H1 (cell line): ENCODE measurements around the gene ZWILCH. TPM values are rescaled to one million over a fixed set of nuclear protein-coding genes. Genes with fewer than 3 reads are reported as not detected.

ENCODE experiments used
- SIX5 ChIP-seq: IDR thresholded peaks from 2 replicates; pipeline ENCODE4 v1.6.1; 2011; ENCODE audit warnings: mild to moderate bottlenecking, low read depth, low read length
- polyA plus RNA-seq, 7 experiments: library from polyadenylated mRNA; depleted of rRNA in 3 of 7; stranded (reverse) in 5 of 7; unstranded in 2 of 7; fragments of >200 nt in 5 of 7; fragments of 200-250 nt in 2 of 7; gene quantifications; 1 replicate in 5 of 7; 2 replicates in 1 of 7; 4 replicates in 1 of 7; pipeline versions ENCODE4 v1.2.1 to v1.2.3, GENCODE V29; 2011 to 2013; ENCODE audit warnings: missing spikeins in 2 of 7, mixed read lengths in 2 of 7
- total RNA-seq: library from RNA; stranded (reverse); fragmentation: NEBNext Ultra II Directional; extraction: Animal tissue kit (Norgen Biotek cat#: 25700); gene quantifications from 2 replicates; pipeline ENCODE4 v1.2.1, GENCODE V29; 2021
- TF ChIP-seq, protein P1 (sequence below): fragments of 300-600 bp; sonication (generic); IDR thresholded peaks from 2 replicates; pipeline ENCODE4 v1.7.1; 2012; ENCODE audit warnings: low read length, moderate library complexity, mild to moderate bottlenecking, inconsistent platforms; ENCODE audit not compliant: insufficient replicate concordance

The ZWILCH gene
- total and polyA plus RNA-seq, 2 of the 8 experiments (the other 6 are each of a cell fraction or from before 2014, with no cell fraction given): 18.1 to 61.5 TPM

DNA sequence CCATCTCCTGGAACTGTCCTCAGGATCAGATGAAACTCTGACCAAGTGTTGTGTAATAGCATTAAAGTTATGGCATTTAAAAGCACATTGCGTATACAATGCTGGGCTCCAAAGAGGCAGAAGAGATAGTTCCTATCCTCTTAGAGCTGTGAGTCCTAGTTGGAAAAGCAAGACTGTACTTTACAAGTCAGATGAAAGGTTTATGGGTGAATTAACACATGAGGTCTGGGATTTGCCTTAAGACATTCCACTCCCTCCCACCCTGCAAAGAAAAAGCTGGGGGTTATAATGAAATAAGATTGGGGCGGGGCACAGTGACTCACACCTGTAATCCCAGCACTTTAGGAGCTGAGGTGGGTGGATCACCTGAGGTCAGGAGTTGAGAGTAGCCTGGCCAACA, 43.2 kb upstream of the ZWILCH start (continued):
- TF ChIP-seq, protein P1, sequence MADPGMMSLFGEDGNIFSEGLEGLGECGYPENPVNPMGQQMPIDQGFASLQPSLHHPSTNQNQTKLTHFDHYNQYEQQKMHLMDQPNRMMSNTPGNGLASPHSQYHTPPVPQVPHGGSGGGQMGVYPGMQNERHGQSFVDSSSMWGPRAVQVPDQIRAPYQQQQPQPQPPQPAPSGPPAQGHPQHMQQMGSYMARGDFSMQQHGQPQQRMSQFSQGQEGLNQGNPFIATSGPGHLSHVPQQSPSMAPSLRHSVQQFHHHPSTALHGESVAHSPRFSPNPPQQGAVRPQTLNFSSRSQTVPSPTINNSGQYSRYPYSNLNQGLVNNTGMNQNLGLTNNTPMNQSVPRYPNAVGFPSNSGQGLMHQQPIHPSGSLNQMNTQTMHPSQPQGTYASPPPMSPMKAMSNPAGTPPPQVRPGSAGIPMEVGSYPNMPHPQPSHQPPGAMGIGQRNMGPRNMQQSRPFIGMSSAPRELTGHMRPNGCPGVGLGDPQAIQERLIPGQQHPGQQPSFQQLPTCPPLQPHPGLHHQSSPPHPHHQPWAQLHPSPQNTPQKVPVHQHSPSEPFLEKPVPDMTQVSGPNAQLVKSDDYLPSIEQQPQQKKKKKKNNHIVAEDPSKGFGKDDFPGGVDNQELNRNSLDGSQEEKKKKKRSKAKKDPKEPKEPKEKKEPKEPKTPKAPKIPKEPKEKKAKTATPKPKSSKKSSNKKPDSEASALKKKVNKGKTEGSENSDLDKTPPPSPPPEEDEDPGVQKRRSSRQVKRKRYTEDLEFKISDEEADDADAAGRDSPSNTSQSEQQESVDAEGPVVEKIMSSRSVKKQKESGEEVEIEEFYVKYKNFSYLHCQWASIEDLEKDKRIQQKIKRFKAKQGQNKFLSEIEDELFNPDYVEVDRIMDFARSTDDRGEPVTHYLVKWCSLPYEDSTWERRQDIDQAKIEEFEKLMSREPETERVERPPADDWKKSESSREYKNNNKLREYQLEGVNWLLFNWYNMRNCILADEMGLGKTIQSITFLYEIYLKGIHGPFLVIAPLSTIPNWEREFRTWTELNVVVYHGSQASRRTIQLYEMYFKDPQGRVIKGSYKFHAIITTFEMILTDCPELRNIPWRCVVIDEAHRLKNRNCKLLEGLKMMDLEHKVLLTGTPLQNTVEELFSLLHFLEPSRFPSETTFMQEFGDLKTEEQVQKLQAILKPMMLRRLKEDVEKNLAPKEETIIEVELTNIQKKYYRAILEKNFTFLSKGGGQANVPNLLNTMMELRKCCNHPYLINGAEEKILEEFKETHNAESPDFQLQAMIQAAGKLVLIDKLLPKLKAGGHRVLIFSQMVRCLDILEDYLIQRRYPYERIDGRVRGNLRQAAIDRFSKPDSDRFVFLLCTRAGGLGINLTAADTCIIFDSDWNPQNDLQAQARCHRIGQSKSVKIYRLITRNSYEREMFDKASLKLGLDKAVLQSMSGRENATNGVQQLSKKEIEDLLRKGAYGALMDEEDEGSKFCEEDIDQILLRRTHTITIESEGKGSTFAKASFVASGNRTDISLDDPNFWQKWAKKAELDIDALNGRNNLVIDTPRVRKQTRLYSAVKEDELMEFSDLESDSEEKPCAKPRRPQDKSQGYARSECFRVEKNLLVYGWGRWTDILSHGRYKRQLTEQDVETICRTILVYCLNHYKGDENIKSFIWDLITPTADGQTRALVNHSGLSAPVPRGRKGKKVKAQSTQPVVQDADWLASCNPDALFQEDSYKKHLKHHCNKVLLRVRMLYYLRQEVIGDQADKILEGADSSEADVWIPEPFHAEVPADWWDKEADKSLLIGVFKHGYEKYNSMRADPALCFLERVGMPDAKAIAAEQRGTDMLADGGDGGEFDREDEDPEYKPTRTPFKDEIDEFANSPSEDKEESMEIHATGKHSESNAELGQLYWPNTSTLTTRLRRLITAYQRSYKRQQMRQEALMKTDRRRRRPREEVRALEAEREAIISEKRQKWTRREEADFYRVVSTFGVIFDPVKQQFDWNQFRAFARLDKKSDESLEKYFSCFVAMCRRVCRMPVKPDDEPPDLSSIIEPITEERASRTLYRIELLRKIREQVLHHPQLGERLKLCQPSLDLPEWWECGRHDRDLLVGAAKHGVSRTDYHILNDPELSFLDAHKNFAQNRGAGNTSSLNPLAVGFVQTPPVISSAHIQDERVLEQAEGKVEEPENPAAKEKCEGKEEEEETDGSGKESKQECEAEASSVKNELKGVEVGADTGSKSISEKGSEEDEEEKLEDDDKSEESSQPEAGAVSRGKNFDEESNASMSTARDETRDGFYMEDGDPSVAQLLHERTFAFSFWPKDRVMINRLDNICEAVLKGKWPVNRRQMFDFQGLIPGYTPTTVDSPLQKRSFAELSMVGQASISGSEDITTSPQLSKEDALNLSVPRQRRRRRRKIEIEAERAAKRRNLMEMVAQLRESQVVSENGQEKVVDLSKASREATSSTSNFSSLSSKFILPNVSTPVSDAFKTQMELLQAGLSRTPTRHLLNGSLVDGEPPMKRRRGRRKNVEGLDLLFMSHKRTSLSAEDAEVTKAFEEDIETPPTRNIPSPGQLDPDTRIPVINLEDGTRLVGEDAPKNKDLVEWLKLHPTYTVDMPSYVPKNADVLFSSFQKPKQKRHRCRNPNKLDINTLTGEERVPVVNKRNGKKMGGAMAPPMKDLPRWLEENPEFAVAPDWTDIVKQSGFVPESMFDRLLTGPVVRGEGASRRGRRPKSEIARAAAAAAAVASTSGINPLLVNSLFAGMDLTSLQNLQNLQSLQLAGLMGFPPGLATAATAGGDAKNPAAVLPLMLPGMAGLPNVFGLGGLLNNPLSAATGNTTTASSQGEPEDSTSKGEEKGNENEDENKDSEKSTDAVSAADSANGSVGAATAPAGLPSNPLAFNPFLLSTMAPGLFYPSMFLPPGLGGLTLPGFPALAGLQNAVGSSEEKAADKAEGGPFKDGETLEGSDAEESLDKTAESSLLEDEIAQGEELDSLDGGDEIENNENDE: no peak
- no peak for TF ChIP-seq SIX5
